ENCODE results near the gene JARID2.

GRCh38 chr6:15344831-15345230 lies 99.0 kb downstream of the JARID2 start:
- TF ChIP-seq CTCF (IDR thresholded peaks at IDR 0.05): no peak
- no peak for TF ChIP-seq TCF7L2 (IDR thresholded peaks at IDR 0.05; ENCODE audit: low read depth, low read length)
- no peak for TF ChIP-seq REST (IDR thresholded peaks at IDR 0.05; ENCODE audit: insufficient read depth in 1 of 2, low read depth in 2 of 2, low read length in 1 of 2)
